Measurements from ENCODE around the gene C1orf159.
"Not testable (repeated sequence)": the region's sequence is repeated elsewhere in the genome, so short reads cannot be mapped to it uniquely, and the experiment has no call there.

C1orf159 gene

DNA sequence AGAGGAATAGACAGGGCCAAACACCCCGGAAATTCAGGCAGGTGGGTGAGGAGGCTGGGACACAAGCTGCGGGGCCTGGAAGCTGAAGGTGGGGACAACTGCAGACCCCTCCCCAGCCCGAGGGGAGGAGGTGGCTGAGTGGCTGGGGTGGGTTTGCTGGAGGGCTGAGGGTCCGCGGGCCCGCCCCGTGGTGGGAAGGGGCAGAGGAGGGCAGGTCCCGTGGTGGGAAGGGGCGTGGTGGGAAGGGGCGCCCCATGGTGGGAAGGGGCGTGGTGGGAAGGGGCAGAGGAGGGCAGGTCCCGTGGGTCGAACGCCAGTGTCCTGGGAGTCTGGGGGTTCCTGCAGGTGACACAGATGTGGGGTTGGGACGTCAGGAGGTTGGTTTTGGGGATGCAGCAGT, 33.5 kb upstream of the C1orf159 start:
- no peak for DNase-seq

DNA sequence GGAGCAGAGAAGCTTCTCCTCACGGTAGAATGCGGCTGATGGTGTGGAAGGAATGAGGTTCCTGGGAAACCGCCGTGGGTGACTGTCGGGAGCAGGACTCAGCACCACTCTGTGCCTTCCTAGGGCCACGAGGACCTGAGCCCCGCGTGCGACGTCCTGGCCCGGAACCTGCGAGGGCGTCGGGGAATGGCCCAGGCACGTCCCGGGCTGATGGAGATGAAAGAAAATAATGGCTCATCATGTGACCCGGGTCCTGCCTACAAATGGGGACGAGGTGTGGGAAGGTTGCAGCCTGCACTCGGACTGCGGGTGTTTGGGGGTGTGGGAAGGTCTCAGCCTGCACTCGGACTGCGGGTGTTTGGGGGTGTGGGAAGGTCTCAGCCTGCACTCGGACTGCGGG, 32.7 kb upstream of the C1orf159 start:
- DNase-seq: no peak

DNA sequence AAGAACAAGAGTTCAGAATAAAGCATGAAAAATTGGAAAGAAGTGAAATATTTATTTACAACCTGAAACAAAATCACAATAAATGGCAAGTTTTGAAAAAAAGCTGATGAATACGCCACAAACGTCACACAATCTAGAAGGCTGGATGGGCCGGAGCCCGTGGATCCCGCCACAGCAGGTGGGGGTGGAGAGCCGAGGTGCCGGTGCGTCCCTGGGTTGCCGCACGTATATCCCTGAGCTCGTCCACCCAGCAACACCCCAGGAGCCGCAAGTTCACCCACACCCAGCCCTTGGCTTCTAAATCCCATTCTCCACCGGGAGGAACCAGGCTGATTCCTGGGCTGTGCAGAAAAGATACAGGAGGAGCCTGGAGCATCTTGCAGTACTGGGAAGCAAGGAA, 32.2 kb upstream of the C1orf159 start:
- no peak for DNase-seq

DNA sequence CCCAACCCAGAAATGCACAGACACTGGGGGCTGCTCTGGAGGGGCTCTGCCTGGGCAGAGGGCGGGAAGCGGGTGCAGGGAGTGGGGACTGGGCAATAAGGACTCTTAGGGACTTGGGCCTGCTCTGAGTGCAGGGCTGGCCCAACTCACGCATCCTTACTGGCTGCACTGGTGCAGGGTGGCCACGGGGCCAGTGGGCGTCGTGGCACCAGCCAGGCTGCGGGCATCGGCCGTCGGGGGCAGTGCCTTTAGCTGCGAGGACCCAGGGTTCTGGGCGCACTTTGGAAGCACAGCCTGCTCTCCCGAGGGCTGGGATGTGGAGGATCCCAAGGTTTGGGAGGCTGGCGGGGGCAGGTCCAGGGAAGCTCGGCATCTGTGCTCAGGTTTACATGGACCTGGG, 30.7 kb upstream of the C1orf159 start:
- DNase-seq: no peak

DNA sequence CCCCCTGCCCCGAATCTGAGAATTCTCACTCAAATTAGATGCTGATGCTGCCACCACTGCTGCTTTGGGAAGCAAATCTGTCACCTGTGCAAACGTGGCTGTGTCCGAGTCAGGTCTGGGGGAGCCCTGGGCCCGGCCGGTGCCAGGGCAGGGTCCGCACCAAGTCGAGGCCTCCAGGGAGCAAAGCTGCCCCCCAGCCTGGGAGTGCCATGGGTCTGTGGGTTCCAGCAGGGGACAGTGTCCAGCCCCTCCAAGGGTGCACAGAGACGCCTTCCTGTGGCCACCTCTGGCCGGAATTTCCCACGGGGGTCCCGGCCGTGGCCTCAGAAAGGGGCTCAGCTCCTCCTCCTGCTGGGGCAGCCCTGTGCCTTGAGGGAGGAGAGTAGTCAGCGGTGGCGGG, 30.1 kb upstream of the C1orf159 start:
- no peak for DNase-seq

GRCh38 chr1:1145547-1145914, 29.6 kb upstream of the C1orf159 start:
- DNase-seq: no peak

DNA sequence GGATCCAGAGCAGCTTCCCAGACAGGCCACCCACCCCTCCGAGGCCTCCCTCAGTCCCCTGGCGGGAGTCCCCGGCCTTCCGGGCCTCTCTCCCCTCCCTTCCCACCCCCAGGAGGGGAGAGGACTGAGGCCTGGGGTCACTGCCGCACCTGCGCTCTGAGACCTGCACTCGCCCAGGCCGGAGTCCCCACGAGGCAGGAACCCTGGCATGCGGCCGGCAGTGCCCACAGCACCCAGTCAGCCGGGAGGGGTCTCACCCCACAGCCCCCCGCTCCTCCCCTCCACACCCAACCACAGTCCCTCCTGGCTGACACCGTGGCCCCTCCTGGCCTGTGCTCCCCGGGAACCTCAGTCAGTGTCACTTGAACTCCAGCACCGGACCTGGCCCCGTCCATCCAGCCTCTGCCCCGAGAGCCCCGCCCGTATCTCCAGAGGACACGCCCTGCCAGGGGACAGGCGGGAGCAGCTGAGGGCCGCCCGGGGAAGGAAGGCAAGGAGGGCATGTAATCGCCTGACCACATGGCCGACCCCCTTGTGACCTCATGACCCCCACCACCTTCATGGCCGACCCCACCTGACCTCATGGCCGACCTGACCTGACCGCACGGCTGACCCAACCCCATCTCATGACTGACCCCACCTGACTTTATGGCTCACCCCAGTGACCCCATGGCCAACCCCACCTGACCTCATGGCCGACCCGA, 29.1 kb upstream of the C1orf159 start:
- no peak for DNase-seq

GRCh38 chr1:1144122-1144842, 28.4 kb upstream of the C1orf159 start:
- DNase-seq: no peak

DNA sequence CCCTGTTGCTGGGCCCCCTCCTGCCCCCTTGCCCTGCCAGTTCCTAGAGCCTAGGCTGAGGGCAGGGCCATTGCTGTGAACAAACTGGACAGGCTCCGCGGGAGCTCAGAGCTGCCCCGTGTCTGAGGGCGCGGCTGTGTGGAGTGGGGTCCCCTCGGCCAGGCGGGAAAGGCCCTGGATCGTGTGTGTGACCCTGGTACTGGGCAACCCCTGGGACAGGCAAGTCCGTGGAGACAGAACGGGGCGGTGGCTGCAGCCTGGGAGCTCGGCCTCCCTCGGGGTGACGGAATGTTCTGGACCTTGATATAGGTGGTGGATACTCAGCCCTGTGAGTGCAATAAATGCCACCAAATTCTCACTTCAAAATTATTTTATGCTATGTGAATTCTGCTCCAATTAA, 27.7 kb upstream of the C1orf159 start:
- no peak for DNase-seq

DNA sequence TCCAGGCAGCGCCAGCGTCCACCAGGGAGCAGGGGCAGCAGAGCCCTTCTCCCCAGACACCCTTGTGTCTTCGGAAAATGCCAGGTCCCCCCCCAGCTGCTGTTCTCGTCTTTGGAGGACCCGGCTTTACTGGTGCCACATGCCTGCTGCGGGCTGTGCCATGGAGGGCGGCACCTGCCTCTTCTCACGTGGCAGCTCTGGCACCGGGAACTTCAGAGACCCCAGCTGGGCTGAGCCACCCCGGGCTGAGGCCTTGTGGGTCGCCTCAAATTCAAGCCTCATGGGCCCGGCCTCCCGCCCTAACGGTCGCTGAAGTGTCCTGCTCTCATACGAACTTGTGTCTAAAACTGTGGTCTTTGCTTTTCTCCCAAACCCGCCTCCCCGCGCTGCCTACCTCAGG, 27.0 kb upstream of the C1orf159 start:
- DNase-seq: no peak

GRCh38 chr1:1142352-1142751, 26.5 kb upstream of the C1orf159 start:
- not testable (repeated sequence) for DNase-seq

GRCh38 chr1:1141911-1142250, 26.0 kb upstream of the C1orf159 start:
- DNase-seq: no peak

- DNase-seq: no peak
Measured at GRCh38 chr1:1141244-1141910, 25.5 kb upstream of the C1orf159 start.

- no peak for DNase-seq
Measured at GRCh38 chr1:1140673-1141072, 24.8 kb upstream of the C1orf159 start.

DNA sequence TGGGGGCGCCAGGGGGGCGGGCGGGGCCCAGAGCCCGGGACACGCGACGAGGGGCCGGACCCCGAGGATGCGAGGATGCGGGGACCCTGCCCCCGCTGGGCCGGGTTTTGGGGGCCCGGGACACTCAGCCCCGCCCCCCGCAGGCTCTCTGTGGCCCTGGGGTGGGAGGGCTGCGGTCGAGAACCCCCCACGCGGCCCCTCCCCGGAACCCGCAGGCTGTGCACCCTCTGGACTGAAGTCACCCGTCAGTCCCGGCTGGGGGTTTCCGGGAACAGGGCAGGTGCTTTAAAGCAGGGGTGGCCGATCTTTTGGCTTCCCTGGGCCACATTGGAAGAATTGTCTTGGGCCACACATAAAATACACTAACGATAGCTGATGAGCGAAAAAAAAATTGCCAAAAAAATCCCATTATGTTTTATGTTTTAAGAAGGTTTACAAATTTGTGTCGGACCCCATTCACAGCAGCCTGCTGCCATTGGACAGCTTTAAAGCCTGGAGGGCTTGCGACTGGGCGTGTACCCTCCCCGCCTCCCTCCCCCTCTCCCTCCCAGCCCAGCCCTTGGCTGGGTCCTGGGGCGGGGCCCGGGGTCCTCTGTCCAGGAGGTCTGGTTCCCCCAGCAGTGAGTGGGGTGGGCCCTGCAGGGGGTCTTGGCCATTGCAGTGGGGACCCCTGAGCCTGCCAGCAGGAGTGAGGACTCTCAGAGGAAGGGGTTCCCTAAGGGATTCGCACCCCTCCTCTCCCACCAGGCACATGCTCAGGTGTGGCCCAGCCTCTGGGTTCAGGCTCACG, 21.6 kb upstream of the C1orf159 start:
- no peak for DNase-seq

- DNase-seq: no peak
Measured at GRCh38 chr1:1136547-1137230, 20.8 kb upstream of the C1orf159 start.

DNA sequence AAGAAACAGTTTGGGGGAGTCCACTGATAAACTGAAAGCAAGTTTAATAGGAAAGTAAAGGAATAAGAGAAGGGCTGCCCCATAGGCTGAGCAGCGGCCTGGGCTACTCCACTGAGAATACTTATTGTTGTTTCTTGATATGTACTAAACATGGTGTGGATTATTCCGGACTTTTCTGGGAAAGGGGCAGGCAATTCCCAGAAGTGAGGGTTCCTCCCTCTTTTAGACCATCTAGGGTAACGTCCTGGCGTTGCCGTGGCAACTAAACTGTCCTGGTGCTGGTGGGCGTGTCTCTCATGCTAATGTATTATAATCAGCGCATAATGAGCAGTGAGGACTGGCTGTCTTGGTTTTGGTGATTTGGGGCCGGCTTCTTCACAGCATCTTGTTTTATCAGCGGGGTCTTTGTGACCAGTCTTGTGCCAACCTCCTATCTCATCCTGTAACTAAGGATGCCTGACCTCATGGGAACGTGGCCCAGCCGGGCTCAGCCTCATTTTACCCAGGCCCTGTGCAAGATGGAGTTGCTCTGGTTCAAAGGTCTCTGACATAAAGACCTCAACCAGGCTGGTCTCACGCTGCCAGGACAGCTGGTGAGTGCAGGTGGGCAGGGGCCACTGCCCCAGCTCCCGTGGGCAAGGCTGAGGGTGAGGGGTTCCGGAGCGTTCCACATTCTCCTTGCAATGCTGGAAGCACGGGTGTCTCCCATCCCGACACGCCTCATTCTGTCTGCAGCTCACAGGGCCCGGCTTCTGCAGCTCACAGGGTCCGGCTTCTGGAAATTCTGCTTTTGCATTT, 19.6 kb upstream of the C1orf159 start:
- no peak for DNase-seq

GRCh38 chr1:1134300-1134970, 18.5 kb upstream of the C1orf159 start:
- no peak for DNase-seq

DNA sequence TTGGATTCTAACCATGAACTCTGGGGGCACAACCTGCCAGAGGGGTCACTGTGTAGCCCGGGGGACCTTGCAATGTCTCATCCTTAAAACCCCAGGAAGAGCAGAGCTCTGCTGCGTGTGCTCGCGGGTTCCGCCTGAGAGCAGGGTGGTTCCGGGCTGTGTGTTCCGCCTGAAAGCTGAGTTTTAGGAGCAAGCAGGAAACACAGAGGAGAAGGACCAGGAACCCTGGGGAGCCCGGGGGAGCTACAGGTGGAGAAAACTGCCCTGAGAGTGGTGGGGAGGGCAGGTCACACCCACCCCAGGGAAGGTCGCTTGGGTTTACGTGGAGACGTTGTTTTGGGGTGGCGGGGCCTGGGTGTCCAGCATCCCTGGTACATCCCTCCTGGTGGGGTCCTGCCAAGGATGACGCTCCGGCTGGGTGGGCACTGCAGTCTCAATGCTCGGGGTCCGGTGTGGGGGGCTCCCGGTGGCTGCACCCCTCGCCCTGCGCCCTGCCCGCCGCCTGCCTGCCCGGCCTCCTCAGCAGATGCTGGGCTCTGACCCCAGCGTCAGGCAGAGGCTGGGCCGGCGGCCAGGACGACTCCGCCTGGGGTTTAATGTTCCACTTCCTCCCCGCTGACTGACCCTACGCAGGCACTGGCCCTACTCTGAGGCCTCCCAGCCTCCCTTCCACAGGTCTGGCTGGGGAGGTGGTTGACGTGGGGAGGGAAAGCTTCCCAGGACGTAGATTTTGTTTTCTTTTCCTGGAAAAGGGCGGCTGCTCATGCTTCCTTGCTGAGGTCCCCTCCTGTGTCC, 17.3 kb upstream of the C1orf159 start:
- no peak for DNase-seq

Measured in fibroblast of skin of back (primary cell).